KBM-7 (cell line): Measurements from ENCODE around the gene OIT3.

ENCODE experiments used
- DNase-seq: peaks from one replicate; pipeline ENCODE4 v3.0.0-alpha.2; 2015
- in situ Hi-C: fragments of 300-500 bp; cut with MboI; formaldehyde crosslinking; loops from 2 replicates; pipeline ENCODE4 v1.14.3; 2020; ENCODE audit warnings: low sequenced_read_pairs, low pct_unique_long_range_greater_than_20kb, mixed read lengths

OIT3 gene

DNA sequence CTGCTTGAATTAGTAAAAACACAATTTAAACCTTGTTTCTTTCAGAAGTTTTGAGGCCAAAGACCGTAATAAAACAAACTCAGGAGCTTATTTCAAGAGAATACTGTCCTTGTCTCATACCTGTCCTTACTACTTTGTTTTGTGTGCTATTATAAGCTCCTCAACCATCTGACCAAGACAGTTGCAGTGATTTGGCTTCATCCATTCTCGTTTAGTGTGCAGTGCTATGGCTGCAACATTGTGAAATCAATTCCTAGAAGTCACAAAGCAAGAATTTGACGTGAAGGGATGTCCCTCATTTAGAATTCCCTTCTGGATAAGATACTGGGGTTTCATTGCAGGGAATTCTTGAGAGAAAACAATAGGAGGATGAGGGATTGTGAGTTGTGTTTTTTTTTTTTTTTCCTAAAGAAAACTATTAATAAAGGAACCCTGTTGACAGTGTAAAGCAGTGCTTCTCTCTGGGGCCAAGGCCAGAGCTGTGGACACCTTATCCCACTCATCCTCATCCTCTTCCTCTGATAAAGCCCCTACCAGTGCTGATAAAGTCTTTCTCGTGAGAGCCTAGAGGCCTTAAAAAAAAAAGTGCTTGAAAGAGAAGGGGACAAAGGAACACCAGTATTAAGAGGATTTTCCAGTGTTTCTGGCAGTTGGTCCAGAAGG lies at the start of gene OIT3:
Gene OIT3, plus strand, starts transcription at position 604 of the 663 bp plus-strand sequence. CDS start 60 bp downstream, outside the sequence.
- DNase-seq, result no peak
- in situ Hi-C loops, result no loop called here

DNA sequence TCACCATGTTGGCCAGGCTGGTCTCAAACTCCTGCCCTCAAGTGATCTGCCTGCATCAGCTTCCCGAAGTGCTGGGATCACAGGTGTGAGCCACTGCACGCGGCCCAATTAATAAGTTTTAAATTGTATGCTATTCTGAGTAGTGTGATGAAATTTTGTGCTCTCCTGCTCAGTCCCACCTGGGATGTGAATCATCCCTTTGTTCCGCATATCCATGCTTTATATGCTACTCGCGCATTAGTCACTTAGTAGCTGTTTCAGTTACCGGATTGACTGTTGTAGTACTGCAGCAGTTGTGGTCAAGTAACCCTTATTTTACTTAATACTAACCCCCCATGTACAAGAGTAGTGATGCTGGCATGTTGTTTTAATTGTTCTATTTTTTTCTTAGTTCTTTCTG lies 47.3 kb upstream of the OIT3 start:
- in situ Hi-C loops, result no loop called here
- no peak for DNase-seq

DNA sequence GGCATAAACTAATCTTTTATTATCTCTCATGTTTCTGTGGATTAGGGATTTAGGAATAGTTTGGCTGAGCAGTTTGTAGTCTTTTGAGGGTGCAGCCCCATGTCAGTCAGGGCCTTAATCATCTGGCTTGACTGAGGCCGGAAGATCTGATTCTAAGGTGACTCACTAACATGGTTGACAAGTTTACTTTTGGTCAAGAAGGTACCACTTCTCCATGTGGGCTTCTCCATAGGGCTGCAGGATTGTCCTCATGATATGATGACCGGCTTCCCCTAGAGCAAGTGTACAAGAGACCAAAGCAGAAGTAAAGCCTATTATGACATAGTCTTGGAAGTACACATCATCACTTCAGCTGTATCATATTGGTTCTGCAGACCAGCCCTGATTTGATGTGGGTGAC lies 45.9 kb upstream of the OIT3 start:
- in situ Hi-C loops, result no loop called here

GRCh38 chr10:72850861-72851260 lies 42.7 kb upstream of the OIT3 start:
- in situ Hi-C loops, result loop anchor here (25.0 kb wide), 1 partner anchor 489 kb away; the partner anchor contains the start of gene DNAJB12
- DNase-seq, result no peak

More for the DNA sequence above, 45.9 kb upstream of the OIT3 start:
- DNase-seq, result no peak

GRCh38 chr10:72851509-72851908 lies 42.0 kb upstream of the OIT3 start:
- no peak for DNase-seq
- in situ Hi-C loops, result loop anchor here (25.0 kb wide), 1 partner anchor 489 kb away; the partner anchor contains the start of gene DNAJB12

GRCh38 chr10:72852508-72852907 lies 41.0 kb upstream of the OIT3 start:
- in situ Hi-C loops, result loop anchor here (25.0 kb wide), 1 partner anchor 490 kb away; the partner anchor contains the start of gene DNAJB12
- no peak for DNase-seq

GRCh38 chr10:72855129-72855528 lies 38.4 kb upstream of the OIT3 start:
- in situ Hi-C loops, result loop anchor here (25.0 kb wide), 1 partner anchor 493 kb away; the partner anchor contains the start of gene DNAJB12
- DNase-seq, result no peak

GRCh38 chr10:72855790-72856189 lies 37.7 kb upstream of the OIT3 start:
- in situ Hi-C loops, result loop anchor here (25.0 kb wide), 1 partner anchor 493 kb away; the partner anchor contains the start of gene DNAJB12
- DNase-seq, result no peak

DNA sequence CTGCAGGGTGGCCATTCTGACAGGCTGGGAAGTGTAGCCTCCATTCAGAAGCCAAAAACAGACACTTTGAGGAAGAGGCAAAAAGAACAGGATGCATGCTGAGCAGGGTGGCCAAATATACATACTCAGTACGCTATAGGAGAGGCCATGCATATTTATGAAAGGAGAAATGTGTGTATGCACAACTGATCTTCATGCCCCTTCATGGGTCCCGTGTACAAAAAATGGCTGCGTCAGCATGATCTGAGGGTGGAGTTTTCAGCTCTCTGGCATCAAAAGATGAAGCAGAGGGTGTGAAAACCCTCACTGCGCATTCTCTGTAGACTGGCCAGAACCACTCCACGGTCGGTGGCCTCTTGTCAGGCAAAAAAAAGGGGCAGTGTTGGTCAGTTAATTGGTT lies 35.5 kb upstream of the OIT3 start:
- no peak for DNase-seq
- in situ Hi-C loops, result loop anchor here (25.0 kb wide), 1 partner anchor 496 kb away; the partner anchor contains the start of gene DNAJB12

- no peak for DNase-seq
- in situ Hi-C loops, result loop anchor here (25.0 kb wide), 1 partner anchor 501 kb away; the partner anchor contains the start of gene DNAJB12
These were observed 30.6 kb upstream of the OIT3 start for GRCh38 chr10:72862957-72863356.

DNA sequence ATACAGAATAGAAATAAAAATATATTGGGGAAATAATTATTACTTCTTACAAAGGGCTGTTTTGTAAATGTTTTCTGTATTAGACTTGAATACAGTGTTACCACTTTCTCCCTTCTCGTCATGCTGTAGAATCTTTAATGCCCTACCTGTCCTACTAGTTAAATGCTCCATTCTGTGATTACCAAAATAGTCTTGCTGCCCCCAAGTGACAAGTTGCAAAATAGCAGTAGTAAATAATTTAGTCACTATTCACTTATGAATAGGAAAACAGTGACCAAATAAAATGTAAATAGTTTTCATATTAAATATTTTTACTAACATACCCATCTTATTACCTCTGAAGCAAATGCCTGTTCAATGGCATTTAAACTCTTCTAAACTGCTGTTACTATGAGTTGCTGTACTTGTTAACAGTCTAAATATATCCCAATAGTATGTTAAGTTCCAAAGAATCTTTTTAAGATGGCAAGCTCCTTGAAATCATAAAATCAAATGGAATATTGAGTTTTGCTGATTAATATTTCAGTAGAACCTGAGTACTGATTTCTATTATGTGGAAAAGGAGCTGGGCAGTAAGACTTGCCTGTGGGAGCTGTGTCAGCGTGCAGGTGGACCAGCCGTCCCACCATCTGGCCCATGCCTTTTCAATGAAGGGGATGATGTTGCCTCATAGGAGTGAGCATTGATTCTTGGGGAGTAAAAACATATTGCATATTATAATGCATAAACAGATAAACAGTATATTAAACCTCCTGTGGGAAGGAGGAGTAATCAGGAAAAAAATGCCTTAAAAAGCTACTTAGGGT lies 18.1 kb upstream of the OIT3 start:
- in situ Hi-C loops, result no loop called here
- DNase-seq, result peak; percentile 35

- in situ Hi-C loops, result no loop called here
- DNase-seq, result no peak
These were observed 14.3 kb upstream of the OIT3 start for GRCh38 chr10:72879245-72879644.

- DNase-seq, result no peak
- in situ Hi-C loops, result no loop called here
These were observed 12.2 kb upstream of the OIT3 start for GRCh38 chr10:72881291-72881690.

- in situ Hi-C loops, result no loop called here
- DNase-seq, result no peak
These were observed 9.7 kb upstream of the OIT3 start for GRCh38 chr10:72883861-72884260.

- in situ Hi-C loops, result no loop called here
- no peak for DNase-seq
These were observed 7.6 kb upstream of the OIT3 start for GRCh38 chr10:72885953-72886352.

DNA sequence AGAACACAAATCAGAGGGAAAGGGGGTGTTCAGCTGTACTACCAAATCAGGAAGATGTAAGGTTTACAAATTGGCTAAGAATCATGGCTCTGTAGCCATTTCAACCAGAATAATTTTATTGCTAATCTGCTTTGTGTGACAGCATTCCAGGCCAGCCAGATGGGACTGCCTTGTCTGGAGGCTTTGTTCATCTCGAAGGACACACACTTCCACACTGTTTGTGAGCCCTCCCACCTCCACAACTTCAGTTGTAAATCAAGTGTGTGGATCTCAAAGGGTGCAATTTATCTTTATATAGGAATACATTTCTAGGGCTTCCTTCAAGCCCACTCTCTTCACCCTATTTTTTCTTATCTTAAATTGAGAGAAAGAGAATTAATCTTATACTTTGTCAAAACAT lies 6.9 kb upstream of the OIT3 start:
- in situ Hi-C loops, result no loop called here

GRCh38 chr10:72887043-72887442 lies 6.5 kb upstream of the OIT3 start:
- DNase-seq, result peak; percentile 59
- in situ Hi-C loops, result no loop called here

More for the DNA sequence above, 6.9 kb upstream of the OIT3 start:
- DNase-seq, result no peak

- in situ Hi-C loops, result no loop called here
These were observed 5.3 kb upstream of the OIT3 start for GRCh38 chr10:72888151-72888638.

GRCh38 chr10:72889391-72889831 lies 4.1 kb upstream of the OIT3 start:
- in situ Hi-C loops, result no loop called here

More at GRCh38 chr10:72888151-72888638, 5.3 kb upstream of the OIT3 start:
- no peak for DNase-seq

GRCh38 chr10:72890086-72890485 lies 3.5 kb upstream of the OIT3 start:
- in situ Hi-C loops, result no loop called here
- DNase-seq, result no peak

More at GRCh38 chr10:72889391-72889831, 4.1 kb upstream of the OIT3 start:
- DNase-seq, result no peak
